ENCODE data around the gene SP6. TPM values are rescaled to one million over a fixed set of nuclear protein-coding genes. Genes with fewer than 3 reads are reported as not detected.

SP6 gene
- total RNA-seq, 1 donor: under 0.01 TPM

DNA sequence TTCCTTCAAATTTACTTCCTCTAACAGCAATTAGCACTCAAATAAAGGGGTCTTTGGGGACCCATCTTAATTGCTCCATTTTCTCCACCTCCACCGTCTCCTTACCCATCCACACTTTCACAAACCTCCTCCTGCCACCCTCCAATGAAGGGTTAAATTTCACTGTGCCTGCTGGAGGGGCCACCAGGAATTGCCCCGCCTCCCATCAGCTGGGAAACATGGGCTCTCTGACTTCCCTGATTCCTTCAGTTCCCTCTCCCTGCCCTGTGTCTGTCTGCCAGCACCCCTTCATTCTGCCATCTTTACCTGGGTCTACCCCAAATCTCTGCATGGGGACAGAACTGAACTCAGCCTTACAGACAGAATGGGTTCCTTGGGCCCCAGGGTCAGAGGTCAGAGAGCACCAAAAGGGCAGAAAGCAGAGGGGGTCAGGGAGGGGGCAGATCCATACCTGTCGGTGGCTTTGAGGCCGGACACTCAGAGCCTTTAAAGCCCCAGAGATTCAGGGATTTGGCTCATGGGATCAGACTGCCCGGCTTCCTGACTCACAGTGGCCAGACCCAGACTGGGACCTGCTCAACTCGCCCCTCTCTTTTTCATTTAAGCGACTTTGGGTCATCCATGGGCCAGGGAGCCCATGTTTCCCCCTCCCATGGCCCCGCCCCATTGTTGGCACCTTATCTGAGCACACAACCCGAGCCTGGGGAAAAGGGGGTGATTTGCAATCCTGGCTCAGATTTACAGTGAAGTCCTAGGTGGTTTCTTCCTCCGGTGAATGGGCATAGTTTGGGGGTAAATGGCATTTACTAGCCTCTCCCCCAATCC lies 27.5 kb upstream of the SP6 start:
- H3K4me2 ChIP-seq (ENCODE audit: insufficient read depth, low read length): peak overlapping the region; percentile 80
- H3K27ac ChIP-seq (ENCODE audit: low read depth, low read length): peak overlapping the region; percentile 64
- no peaks in the 10 kb centered on the region for H3K9me3 ChIP-seq (ENCODE audit: low read depth, low read length)
- no peak for DNase-seq (ENCODE audit: insufficient read length, low spot score, missing footprints)
- peaks cover 39% of the 10 kb centered on the region for H3K4me1 ChIP-seq (ENCODE audit: insufficient read depth, low read length)
- no peaks in the 10 kb centered on the region for H3K27me3 ChIP-seq (ENCODE audit: insufficient read depth, low read length)
- no peak overlapping the region for H2AFZ ChIP-seq (ENCODE audit: low read length)
- H3K36me3 ChIP-seq (ENCODE audit: insufficient read depth, low read length): no peaks in the 10 kb centered on the region
- H4K20me1 ChIP-seq (ENCODE audit: insufficient read depth, low read length): no peaks in the 10 kb centered on the region
- no peaks in the 10 kb centered on the region for H3K79me2 ChIP-seq (ENCODE audit: insufficient read depth, low read length)
- H3K4me3 ChIP-seq (ENCODE audit: insufficient read depth, low read length): peak overlapping the region; percentile 34
- TF ChIP-seq, protein P1, sequence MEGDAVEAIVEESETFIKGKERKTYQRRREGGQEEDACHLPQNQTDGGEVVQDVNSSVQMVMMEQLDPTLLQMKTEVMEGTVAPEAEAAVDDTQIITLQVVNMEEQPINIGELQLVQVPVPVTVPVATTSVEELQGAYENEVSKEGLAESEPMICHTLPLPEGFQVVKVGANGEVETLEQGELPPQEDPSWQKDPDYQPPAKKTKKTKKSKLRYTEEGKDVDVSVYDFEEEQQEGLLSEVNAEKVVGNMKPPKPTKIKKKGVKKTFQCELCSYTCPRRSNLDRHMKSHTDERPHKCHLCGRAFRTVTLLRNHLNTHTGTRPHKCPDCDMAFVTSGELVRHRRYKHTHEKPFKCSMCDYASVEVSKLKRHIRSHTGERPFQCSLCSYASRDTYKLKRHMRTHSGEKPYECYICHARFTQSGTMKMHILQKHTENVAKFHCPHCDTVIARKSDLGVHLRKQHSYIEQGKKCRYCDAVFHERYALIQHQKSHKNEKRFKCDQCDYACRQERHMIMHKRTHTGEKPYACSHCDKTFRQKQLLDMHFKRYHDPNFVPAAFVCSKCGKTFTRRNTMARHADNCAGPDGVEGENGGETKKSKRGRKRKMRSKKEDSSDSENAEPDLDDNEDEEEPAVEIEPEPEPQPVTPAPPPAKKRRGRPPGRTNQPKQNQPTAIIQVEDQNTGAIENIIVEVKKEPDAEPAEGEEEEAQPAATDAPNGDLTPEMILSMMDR (IDR thresholded peaks at IDR 0.05; ENCODE audit: extremely low read depth, low read depth, low read length): no peak

DNA sequence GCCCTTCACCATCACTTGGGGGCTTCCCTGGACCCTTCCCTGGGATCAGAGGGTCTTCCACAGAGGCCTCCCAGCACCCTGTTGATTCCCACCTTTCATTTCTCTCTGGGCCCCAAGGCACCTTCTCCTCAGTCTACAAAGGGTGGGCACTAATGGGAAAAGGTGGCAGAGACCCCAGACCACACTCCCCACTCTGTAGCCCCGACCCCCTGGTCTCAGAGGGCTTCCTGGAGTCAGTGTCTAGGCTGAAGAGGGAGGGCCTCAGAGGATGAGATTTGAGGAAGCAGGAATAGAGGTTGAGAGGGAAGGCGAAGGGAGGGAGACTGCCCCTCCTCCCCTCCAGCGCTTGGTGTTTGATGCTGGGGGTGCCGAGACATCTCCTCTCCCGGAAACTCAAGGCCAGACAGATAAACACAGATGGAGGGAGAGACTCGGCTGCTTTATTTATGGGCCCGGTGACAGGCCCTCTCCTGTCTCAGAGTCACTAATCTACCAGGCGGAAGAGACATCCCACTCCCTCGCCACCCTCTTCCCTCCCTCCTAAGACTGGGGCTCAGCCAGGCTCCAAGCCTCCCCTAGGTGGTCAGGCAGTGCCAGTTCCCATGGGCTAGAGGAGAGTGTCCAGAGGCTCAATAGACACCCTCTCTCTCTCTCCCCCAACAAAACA lies 26.5 kb upstream of the SP6 start:
- Histone ChIP-seq H2AFZ (ENCODE audit: low read length) (no peak overlapping the region), H3K9me3 (ENCODE audit: low read depth, low read length) (no peaks in the 10 kb centered on the region)

DNA sequence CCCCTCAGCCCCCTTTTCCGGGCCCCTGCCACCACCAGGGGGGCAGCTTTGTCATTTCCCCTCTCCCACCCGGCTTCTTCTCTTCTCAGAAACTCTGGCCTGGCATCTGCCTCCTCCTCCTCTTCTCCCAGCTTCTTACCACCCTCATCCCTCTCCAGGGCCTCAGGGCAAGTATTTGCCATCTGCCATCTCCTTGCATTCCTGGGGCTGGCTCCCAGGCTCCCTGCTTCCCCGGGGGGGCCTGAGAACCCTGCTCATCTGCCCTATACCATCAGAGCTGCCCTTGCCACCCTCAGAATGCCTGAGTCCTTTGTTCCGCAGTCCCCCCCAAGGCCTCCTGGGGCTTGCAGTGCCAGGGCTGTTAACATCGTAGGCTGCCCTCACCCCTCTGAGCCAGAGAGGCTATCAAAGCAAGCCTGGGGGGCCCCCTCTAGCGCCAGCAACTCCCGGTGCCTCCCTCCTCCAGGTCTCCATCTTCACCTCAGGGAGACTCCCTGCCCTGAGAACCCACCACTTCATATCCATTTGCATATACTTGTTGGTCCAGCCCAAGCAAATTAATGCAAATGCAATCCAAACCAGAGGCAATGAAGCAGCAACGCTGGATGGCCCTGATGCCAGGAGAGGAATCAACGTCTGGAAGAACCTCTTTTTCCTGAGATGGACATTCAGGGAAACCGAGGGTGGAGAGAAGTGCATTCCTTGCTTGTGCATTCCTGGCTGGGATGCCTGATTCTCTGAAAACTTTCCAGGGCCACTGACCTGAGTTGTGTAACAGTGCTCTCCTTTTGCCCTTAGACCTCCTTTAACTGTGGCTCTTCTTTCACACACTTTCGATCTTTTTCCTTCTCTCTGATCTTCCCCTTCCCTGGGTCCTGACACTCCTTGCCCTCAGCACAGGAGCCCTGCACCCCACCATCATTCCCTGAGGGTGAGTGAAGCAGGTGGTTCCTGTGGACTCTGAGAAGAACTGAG lies 24.3 kb upstream of the SP6 start:
- Histone ChIP-seq H3K79me2 (ENCODE audit: insufficient read depth, low read length) (no peaks in the 10 kb centered on the region), H2AFZ (ENCODE audit: low read length) (no peak overlapping the region), H3K4me3 (ENCODE audit: insufficient read depth, low read length) (no peak overlapping the region), H3K27me3 (ENCODE audit: insufficient read depth, low read length) (peaks cover 19% of the 10 kb centered on the region), H3K36me3 (ENCODE audit: insufficient read depth, low read length) (no peaks in the 10 kb centered on the region), H3K9me3 (ENCODE audit: low read depth, low read length) (no peaks in the 10 kb centered on the region), H3K4me2 (ENCODE audit: insufficient read depth, low read length) (no peak overlapping the region), H3K4me1 (ENCODE audit: insufficient read depth, low read length) (peaks cover 34% of the 10 kb centered on the region), H4K20me1 (ENCODE audit: insufficient read depth, low read length) (no peaks in the 10 kb centered on the region), H3K27ac (ENCODE audit: low read depth, low read length) (no peak overlapping the region)
- TF ChIP-seq, protein P1 (IDR thresholded peaks at IDR 0.05; ENCODE audit: extremely low read depth, low read depth, low read length): no peak
- peak; percentile 52 for DNase-seq (ENCODE audit: insufficient read length, low spot score, missing footprints)

More for the DNA sequence above, 26.5 kb upstream of the SP6 start:
- no peak for DNase-seq (ENCODE audit: insufficient read length, low spot score, missing footprints)
- H3K79me2 ChIP-seq (ENCODE audit: insufficient read depth, low read length): no peaks in the 10 kb centered on the region
- H3K36me3 ChIP-seq (ENCODE audit: insufficient read depth, low read length): no peaks in the 10 kb centered on the region
- TF ChIP-seq, protein P1 (IDR thresholded peaks at IDR 0.05; ENCODE audit: extremely low read depth, low read depth, low read length): no peak
- no peak overlapping the region for H3K4me2 ChIP-seq (ENCODE audit: insufficient read depth, low read length)
- peaks cover 6% of the 10 kb centered on the region for H3K27me3 ChIP-seq (ENCODE audit: insufficient read depth, low read length)
- H3K4me3 ChIP-seq (ENCODE audit: insufficient read depth, low read length): no peak overlapping the region
- H4K20me1 ChIP-seq (ENCODE audit: insufficient read depth, low read length): no peaks in the 10 kb centered on the region
- H3K4me1 ChIP-seq (ENCODE audit: insufficient read depth, low read length): peaks cover 42% of the 10 kb centered on the region
- no peak overlapping the region for H3K27ac ChIP-seq (ENCODE audit: low read depth, low read length)

Measured in osteoblast (primary cell).